WI38 (cell line): ENCODE data around the gene KRTAP10-9.
"Not testable (repeated sequence)": the region's sequence is repeated elsewhere in the genome, so short reads cannot be mapped to it uniquely, and the experiment has no call there.

Experiments used
- H3K4me3 ChIP-seq: 2 replicates; pipeline ENCODE4 v1.5.1; 2011; ENCODE audit warnings: low read depth, mild to moderate bottlenecking, control low read depth, low read length
- TF ChIP-seq, protein P1 (sequence below): IDR thresholded peaks from 2 replicates; pipeline ENCODE4 v1.5.1; 2012; ENCODE audit warnings: low read depth, mild to moderate bottlenecking, control low read depth, low read length

Gene KRTAP10-9

DNA sequence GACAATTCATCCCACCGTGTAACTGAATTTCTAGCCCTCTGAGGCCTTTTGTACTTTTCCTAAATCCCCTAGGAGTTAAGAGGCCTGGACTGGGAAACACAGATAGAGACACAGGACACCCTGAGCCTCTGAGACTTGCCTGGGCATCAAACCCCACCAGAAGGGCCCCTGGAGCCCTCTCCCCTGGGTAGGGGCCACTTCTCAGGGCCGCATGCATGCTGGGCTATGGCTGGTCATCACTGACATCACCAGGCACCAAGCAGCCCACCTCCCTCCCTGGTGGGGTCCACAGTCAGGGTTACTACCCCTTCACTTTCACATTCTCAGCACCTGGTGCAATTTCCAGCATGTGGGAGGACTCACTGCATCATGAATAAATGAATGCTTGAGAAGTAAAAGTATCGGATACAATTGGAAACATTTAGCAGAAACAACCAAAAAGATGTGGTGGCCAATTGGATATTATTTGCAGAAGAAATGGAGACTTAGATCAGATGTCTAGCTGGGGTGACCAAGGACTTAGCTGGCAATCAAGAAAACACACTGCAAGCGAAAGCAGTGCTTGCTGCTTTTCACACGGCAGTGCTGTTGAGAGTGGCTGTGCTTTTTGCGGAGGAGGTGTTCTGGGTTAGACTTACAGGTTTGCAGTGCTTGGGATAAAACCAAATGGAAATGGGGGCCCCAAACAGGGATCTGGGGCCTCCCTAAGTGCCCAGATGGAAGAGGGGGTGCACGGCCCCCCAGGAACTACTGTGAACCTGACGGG, 27.4 kb upstream of the KRTAP10-9 start:
- TF ChIP-seq, protein P1, sequence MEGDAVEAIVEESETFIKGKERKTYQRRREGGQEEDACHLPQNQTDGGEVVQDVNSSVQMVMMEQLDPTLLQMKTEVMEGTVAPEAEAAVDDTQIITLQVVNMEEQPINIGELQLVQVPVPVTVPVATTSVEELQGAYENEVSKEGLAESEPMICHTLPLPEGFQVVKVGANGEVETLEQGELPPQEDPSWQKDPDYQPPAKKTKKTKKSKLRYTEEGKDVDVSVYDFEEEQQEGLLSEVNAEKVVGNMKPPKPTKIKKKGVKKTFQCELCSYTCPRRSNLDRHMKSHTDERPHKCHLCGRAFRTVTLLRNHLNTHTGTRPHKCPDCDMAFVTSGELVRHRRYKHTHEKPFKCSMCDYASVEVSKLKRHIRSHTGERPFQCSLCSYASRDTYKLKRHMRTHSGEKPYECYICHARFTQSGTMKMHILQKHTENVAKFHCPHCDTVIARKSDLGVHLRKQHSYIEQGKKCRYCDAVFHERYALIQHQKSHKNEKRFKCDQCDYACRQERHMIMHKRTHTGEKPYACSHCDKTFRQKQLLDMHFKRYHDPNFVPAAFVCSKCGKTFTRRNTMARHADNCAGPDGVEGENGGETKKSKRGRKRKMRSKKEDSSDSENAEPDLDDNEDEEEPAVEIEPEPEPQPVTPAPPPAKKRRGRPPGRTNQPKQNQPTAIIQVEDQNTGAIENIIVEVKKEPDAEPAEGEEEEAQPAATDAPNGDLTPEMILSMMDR, result no peak

DNA sequence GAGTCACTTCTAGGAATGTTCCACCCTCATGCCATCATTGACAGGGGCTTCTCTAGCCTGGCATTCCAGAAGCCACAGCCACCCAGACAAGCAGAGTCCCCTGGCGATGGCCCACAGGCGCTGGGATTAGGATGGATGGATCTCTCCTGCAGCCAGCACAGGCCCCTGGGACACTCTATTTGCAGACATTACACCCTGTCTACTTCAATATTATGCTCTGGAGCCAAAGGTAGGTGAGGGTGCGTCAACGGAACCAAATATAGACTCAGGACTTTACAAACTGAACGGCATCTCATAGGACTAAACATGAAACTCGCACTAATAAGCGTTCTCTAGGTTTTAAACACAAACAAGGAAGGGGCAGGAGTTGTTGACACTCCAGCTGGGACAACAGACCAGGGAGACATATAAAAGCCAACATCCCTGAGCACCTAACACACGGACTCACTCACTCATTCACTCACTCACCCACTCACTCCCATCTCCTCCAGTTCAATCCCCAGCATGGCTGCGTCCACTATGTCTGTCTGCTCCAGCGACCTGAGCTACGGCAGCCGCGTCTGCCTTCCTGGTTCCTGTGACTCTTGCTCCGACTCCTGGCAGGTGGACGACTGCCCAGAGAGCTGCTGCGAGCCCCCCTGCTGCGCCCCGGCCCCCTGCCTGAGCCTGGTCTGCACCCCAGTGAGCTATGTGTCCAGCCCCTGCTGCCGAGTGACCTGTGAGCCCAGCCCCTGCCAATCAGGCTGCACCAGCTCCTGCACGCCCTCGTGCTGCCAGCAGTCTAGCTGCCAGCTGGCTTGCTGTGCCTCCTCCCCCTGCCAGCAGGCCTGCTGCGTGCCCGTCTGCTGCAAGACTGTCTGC, 26.5 kb upstream of the KRTAP10-9 start, which contains the start of gene KRTAP10-7:
KRTAP10-7 (plus strand) TSS at position 480 of the 861 bp plus-strand sequence; CDS start at position 505, 25 bp downstream.
- H3K4me3 ChIP-seq, result not testable (repeated sequence)

More for the DNA sequence above, 27.4 kb upstream of the KRTAP10-9 start:
- H3K4me3 ChIP-seq, result no peak overlapping the region

DNA sequence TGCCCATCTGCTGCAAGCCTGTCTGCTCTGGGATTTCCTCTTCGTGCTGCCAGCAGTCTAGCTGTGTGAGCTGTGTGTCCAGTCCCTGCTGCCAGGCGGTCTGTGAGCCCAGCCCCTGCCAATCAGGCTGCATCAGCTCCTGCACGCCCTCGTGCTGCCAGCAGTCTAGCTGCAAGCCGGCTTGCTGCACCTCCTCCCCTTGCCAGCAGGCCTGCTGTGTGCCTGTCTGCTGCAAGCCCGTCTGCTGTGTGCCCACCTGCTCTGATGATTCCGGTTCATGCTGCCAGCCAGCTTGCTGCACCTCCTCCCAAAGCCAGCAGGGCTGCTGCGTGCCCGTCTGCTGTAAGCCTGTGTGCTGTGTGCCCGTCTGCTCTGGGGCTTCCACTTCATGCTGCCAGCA, 25.8 kb upstream of the KRTAP10-9 start:
- not testable (repeated sequence) for H3K4me3 ChIP-seq

DNA sequence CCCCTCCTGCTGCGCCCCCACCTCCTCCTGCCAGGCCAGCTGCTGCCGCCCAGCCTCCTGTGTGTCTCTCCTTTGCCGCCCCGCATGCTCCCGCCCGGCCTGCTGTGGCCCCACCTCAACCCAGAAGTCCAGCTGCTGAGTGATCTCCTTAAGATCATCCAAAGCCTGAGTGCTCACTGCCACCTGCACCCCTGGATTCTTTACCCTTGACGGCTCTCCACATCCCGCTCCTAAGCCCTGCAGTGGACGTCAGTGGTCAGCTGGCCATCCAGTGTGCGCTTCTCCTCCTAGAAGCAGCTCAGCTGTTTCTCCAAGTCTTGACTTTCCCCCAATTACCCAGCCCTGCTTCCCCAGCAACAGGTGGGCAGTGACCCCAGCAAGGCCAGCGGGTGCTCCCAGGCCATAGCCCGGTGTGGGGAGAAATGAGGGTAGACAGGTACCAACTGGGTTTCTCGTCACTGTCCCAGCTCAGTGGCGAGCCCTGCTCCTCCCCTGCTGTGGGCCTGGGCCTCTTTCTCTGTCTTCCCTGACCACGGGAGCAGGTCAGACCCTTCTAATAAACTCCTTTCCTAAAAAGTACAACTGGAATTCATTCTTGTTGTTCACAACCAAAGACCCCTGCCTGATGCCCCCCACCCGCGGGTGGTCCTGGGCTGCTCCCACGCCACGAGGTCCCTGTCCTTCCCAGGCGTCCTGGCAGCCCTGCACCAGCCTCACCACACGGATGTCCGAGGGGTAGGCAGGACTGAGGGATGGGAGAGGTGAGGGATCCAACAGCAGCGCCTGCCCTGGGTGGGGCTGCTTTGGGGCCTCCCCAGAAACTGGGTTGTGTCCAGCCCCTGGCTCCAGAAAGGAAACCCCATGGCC, 25.1 kb upstream of the KRTAP10-9 start:
- TF ChIP-seq, protein P1, result no peak
- H3K4me3 ChIP-seq, result no peak overlapping the region

DNA sequence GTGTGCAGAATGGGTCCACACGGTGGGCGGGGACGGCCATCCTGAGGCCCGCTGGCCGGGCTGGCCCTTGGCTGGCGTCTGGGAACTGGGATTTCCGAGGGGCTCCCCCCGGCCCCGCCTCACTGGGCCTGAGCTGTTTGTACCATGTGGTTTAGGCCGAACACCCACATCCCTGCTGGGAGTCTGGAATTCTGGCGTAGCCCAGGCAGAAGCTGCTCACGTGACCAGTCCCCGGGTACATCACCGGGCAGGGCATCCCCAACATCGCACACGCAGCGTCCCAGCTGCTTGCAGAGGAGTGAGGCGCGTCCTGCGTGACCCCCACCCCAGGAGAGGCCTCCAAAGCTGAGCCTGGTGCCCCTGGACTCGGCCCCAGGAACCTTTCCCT, 24.4 kb upstream of the KRTAP10-9 start:
- no peak overlapping the region for H3K4me3 ChIP-seq
- TF ChIP-seq, protein P1, result no peak

DNA sequence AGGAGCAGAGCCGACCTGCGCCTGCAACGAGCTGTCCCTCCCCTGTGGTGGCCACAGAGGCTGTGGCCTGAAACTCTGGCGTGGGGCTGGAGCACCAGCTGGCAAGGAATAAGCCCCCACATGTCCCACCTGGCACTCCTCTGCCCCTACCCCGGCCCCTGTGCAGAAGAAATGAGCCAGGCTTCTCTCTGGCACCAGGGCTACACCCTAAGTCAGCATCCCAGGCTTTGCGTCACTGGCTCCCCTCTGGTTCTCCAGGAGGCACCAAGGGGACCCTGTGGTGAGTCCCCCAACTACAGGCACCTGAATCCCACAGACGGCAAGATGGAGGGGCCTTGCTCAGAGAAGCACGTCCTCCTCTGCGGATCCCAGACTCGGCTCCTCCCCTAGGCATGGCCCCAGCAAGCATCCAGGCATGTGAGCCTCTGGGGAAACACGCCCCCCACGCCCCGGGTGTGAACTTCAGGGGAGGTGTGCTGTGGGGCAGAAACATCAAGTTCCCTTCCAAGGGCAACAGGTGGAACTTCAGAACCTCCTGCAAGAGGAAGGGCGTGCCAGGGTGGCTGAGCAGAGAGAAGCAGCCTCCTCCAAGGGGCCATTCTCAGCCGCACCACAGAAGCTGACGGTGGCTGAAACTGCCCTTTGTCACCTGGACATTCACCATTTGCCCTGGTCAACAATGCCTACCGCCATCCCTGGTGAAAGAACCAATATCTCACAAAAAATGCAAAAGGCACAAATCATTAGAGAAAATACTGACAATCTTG, 23.6 kb upstream of the KRTAP10-9 start:
- TF ChIP-seq, protein P1, result no peak
- no peak overlapping the region for H3K4me3 ChIP-seq

DNA sequence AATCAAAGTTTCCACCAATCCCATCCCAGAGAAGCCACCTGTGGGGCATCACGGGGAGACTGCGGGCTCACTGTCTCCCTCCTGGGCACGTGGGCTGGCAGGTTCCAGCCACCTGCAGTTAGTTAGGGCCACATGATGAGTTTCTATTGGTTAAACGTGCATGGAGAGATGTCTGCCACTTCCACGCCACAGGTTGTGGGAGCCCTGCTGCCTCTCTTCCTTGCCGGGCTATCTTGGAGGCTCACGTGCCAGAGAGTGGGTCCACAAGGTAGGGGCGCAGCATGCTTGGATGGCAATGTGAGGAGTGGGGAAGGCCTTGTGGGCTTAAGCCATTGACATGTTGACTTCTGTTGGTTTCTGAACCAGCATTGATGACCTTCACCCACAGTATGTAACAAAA, 23.0 kb upstream of the KRTAP10-9 start:
- TF ChIP-seq, protein P1, result no peak
- H3K4me3 ChIP-seq, result no peak overlapping the region
